Measurements from ENCODE around the gene ZNF605.
"Not testable (repeated sequence)": the region's sequence is repeated elsewhere in the genome, so short reads cannot be mapped to it uniquely, and the experiment has no call there.

ZNF605 gene

GRCh38 chr12:132948146-132949066 lies 7.7 kb downstream of the ZNF605 start:
- no peak for DNase-seq (ENCODE audit: low read depth)

GRCh38 chr12:132946246-132946820 lies 9.8 kb downstream of the ZNF605 start:
- no peak for DNase-seq (ENCODE audit: low read depth)

- DNase-seq (ENCODE audit: low read depth), result no peak
These were observed 10.3 kb downstream of the ZNF605 start for GRCh38 chr12:132945806-132946205.

- no peak for DNase-seq (ENCODE audit: low read depth)
These were observed 13.5 kb downstream of the ZNF605 start for GRCh38 chr12:132942611-132943010.

- DNase-seq (ENCODE audit: low read depth), result no peak
These were observed 14.7 kb downstream of the ZNF605 start for GRCh38 chr12:132941336-132941954.

DNA sequence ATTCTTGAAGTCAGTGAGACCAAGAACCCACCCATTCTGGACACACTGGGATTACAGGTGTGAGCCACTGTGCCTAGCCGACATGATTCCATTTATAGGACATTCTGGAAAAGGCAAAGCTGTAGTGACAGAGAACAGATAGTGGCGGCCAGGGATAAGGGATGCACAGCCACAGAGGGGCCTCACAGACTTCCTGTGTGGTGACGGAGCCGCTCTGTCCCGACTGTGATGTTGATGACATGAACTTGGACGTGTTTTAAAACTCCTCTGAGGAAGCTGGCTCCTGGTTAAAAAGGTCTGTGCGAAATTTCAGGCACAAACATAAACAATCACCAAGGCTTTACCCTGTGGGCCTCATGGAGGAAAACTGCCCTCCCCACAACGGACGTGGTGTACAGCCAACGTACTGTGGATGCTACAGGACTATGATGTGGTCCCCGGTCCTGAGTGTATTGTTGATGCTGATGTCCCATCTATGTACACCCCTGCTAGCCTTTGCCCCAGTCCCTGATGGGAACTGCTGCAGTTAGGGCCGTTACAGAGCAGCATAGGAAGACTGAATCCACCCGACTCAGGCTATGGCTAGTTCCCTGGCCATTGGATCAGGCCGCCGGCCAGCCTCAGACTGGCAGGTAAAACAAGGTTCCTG lies 15.9 kb downstream of the ZNF605 start:
- no peak for DNase-seq (ENCODE audit: low read depth)

GRCh38 chr12:132938807-132939206 lies 17.3 kb downstream of the ZNF605 start:
- not testable (repeated sequence) for DNase-seq (ENCODE audit: low read depth)

- no peak for DNase-seq (ENCODE audit: low read depth)
These were observed 18.6 kb downstream of the ZNF605 start for GRCh38 chr12:132937476-132937875.

GRCh38 chr12:132936921-132937320 lies 19.2 kb downstream of the ZNF605 start:
- not testable (repeated sequence) for DNase-seq (ENCODE audit: low read depth)

DNA sequence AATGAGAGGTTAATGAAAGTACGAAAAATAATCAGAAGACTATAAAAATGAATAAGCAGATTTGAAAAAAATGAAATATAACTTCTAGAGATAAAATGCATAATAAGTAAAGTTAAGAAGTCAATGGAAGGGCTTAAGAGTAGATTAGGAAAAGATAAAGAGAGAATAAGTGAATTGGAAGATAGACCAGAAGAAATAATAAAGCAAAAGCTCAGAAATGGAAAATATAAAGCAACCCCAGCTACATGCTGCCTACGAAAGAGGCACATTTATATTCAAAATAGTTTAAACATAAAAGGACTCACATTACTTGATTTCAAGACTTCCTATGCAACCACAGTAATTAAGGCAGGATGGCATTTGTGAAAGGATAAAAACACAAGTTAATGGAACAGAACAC lies 19.9 kb downstream of the ZNF605 start:
- DNase-seq (ENCODE audit: low read depth), result no peak

DNA sequence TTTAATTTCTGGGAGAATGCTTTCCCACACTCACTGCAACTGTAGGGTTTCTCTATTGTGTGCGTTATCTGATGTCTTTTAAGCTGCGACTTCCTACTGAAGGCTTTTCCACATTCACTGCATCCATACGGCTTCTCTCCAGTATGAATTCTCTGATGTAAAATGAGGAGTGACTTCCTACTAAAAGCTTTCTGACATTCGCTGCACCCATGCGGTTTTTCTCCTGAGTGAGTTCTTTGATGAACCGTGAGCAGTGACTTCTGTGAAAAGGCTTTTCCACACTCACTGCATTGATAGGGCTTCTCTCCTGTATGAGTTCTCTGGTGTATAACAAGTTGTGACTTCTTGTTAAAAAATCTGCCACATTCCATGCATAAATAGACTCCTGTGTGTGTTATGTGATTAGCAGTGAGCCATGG lies 29.7 kb downstream of the ZNF605 start:
- DNase-seq (ENCODE audit: low read depth), result no peak

GRCh38 chr12:132925597-132926414 lies 30.3 kb downstream of the ZNF605 start:
- DNase-seq (ENCODE audit: low read depth), result no peak

DNA sequence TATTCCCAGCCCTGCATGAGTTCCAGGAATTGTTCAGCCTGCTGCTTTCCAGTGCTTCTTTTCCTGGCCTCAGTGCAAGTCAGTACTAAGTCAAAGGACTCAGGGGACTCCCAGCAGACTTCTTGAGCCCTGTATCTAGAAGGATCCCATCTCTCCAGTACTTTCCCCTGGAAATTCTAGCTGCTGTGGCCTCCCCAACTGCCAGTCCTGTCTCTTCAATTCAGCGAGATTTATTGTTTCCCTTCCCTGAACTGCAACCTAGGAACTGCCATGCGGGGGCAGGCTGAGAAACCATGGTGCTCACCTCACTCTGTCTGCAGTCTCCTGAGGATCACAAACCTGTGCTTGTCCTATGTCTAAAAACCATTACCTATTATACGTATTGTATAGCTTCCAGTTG lies 31.8 kb downstream of the ZNF605 start:
- no peak for DNase-seq (ENCODE audit: low read depth)

- no peak for DNase-seq (ENCODE audit: low read depth)
These were observed 32.7 kb downstream of the ZNF605 start for GRCh38 chr12:132923356-132923909.

DNA sequence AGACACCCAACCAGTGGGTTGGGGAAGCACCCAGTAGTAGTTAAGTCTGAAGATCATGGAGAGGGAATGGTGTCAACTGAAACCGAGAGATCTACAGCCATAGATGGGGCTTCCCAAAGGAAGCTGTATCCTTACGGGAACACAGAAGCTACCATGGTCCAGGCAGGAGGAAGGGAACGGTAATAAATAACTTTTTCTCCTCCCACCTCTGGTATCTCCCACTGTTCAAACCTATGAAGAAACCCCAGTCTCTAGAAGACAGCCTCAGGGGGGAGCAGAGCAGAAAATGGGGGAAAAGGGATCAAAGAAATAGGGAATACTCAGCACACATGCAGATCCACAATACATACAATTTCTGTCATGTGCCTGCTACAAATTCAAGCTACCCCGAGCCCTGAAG lies 33.4 kb downstream of the ZNF605 start:
- DNase-seq (ENCODE audit: low read depth), result no peak

GRCh38 chr12:132921685-132922084 lies 34.4 kb downstream of the ZNF605 start:
- DNase-seq (ENCODE audit: low read depth), result no peak

- no peak for DNase-seq (ENCODE audit: low read depth)
These were observed 37.4 kb downstream of the ZNF605 start for GRCh38 chr12:132918680-132919079.

- DNase-seq (ENCODE audit: low read depth), result no peak
These were observed 47.1 kb downstream of the ZNF605 start for GRCh38 chr12:132909030-132909368.

GRCh38 chr12:132908145-132909029 lies 47.7 kb downstream of the ZNF605 start:
- DNase-seq (ENCODE audit: low read depth), result peak; percentile 93

DNA sequence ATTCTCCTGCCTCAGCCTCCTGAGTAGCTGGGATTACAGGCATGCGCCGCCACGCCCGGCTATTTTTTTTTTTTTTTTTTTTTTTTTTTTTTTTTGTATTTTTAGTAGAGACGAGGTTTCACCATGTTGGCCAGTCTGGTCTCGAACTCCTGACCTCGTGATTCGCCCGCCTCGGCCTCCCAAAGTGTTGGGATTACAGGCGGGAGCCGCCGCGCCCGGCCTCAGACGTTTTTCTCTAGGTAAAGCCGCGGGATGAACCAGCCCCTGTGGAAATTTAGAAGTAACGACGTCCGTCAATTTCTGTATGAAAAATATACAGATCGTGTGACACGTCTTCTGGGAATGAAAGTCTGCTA lies 48.3 kb downstream of the ZNF605 start:
- DNase-seq (ENCODE audit: low read depth), result not testable (repeated sequence)

- no peak for DNase-seq (ENCODE audit: low read depth)
These were observed 48.9 kb downstream of the ZNF605 start for GRCh38 chr12:132907216-132907615.

Data from activated T-cell treated with anti-CD3 and anti-CD28 coated beads for 48 hours (primary cell).